Measurements from ENCODE around the gene CRIM1. TPM values are rescaled to one million over a fixed set of nuclear protein-coding genes. Genes with fewer than 3 reads are reported as not detected.

The CRIM1 gene
- total and polyA plus RNA-seq, 12 donors: 7.6 to 66.3 (median 24.3) TPM

DNA sequence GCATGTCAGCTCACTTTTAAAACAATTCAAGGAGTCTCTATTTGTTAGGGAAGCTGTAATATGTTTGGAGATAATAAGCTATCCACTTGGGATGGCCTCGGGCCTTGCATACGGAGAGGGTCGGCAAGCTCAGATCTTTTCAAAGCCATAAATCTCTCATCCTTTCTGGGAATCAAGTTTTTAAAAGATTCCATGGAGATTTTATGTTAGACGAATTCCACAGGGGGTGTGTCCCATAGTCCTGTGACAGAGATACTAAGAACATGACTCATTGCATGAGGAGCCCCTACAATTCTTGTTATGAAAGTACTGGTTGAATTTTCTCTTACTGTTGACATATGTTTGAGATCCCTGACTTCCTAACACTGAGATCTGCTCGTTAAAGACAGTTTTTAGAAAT is 133.7 kb downstream of the CRIM1 start:
- Histone ChIP-seq H3K9me3 (replicated peaks in 1 of 3) (no peaks in the 10 kb centered on the region), H3K27me3 (no peaks in the 10 kb centered on the region), H3K4me3 (no peak overlapping the region), H3K27ac (peak overlapping the region in 1 of 5 donors; percentile 46), H3K4me1 (replicated peaks in 1 of 2) (peaks cover 5 to 28% of the 10 kb centered on the region in 2 donors), H3K36me3 (replicated peaks in 1 of 2) (no peaks in the 10 kb centered on the region)
- intact Hi-C loops (cut with DNase I): no loop called here
- TF ChIP-seq POLR2A (IDR thresholded peaks at IDR 0.05): no peak
- TF ChIP-seq, protein P1, sequence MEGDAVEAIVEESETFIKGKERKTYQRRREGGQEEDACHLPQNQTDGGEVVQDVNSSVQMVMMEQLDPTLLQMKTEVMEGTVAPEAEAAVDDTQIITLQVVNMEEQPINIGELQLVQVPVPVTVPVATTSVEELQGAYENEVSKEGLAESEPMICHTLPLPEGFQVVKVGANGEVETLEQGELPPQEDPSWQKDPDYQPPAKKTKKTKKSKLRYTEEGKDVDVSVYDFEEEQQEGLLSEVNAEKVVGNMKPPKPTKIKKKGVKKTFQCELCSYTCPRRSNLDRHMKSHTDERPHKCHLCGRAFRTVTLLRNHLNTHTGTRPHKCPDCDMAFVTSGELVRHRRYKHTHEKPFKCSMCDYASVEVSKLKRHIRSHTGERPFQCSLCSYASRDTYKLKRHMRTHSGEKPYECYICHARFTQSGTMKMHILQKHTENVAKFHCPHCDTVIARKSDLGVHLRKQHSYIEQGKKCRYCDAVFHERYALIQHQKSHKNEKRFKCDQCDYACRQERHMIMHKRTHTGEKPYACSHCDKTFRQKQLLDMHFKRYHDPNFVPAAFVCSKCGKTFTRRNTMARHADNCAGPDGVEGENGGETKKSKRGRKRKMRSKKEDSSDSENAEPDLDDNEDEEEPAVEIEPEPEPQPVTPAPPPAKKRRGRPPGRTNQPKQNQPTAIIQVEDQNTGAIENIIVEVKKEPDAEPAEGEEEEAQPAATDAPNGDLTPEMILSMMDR (IDR thresholded peaks at IDR 0.05): no peak
- 62 to 77% (median 75%) methylated on average over 5 of the region's 5 CpGs for WGBS, 4 donors
- DNase-seq: no peak

DNA sequence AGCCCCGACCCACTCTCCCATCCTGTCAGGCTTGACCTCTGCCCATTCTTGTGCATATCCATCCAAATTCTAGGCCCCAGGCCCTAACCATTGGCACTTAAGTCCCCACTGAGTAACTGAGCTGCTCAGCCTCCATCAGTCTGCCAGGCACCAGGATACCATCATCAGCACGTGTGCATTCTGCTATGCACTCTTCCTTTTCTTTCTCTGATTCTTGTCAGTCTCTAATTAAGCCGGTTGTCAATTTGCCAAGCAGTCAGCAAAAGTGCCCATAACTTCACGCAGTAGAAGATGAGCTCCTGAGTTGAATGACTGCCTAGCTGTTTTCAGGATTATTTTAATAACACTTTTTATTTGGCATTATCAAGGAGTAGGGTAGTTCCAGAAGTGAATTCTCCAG is 135.2 kb downstream of the CRIM1 start:
- Histone ChIP-seq H3K9me3 (replicated peaks in 1 of 3) (no peaks in the 10 kb centered on the region), H3K27ac (no peak overlapping the region), H3K36me3 (replicated peaks in 1 of 2) (no peaks in the 10 kb centered on the region), H3K27me3 (no peaks in the 10 kb centered on the region), H3K4me3 (no peak overlapping the region), H3K4me1 (replicated peaks in 1 of 2) (peaks cover 5 to 18% of the 10 kb centered on the region in 2 donors)
- 78 to 82% (median 81%) methylated on average over 4 of the region's 4 CpGs for WGBS, 4 donors
- no peak for TF ChIP-seq POLR2A (IDR thresholded peaks at IDR 0.05)
- TF ChIP-seq, protein P1 (IDR thresholded peaks at IDR 0.05): no peak
- intact Hi-C loops (cut with DNase I): no loop called here
- DNase-seq: no peak

DNA sequence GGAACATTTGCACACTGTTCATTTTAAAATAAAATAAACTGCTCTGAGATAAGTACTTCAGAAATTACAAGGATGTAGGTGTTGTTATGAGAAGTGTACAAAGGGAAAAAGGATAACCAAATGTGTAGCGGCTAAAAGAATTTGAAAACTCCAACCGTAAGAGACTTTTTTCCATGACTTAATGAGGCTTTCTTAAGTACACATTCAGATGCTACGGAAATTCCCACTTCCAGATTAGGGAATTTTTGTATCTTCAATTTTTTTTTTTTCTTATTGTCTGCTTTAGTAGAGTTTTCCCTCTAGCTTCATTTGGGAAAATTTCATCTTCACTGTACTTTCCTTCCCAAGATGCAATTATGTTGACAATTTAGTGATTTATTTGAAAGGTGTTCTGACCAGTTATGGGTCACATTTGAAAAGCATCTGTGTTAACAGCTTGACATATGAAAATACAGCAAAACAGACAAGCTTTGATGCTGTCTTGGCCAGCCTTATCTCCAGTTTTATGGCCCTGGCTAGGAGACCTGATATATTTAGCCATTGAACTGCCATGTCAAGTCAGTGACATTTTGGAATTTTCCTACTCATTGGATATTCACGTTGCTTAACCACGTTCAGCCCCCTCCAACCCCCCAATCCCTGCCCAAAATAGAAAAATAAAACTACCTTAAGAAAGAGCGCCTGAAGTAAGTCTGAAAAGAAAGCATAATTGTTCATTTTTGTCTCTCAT is 136.8 kb downstream of the CRIM1 start:
- WGBS, 4 donors: 63 to 69% (median 67%) methylated on average over 6 of the region's 6 CpGs
- no peak overlapping the region for H3K4me3 ChIP-seq
- TF ChIP-seq, protein P1 (IDR thresholded peaks at IDR 0.05): no peak
- TF ChIP-seq POLR2A (IDR thresholded peaks at IDR 0.05): no peak
- intact Hi-C loops (cut with DNase I): no loop called here
- H3K4me1 ChIP-seq (replicated peaks in 1 of 2): peaks cover 0 to 3% of the 10 kb centered on the region in 2 donors
- no peak for DNase-seq
- H3K36me3 ChIP-seq (replicated peaks in 1 of 2): no peaks in the 10 kb centered on the region
- H3K27ac ChIP-seq: no peak overlapping the region
- H3K27me3 ChIP-seq: no peaks in the 10 kb centered on the region
- H3K9me3 ChIP-seq (replicated peaks in 1 of 3): no peaks in the 10 kb centered on the region

DNA sequence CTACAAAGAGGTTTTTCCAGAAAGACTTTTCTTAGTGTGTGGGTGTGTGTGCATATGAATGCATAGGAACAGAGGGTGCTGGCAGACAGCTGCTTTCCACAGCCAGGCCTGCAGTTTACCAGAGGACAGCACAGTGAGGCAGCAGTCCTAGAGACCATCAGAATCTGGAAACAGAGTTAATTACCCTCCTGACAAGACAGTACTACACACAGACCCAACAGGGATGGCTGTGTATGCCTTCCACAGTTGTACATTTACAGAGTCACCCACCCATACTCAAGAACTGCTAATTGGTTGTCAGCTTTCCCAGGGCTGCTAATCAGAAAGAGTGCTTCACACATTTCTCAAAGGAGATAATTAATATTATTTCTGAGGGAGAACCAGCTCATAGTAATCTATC is 137.7 kb downstream of the CRIM1 start:
- Histone ChIP-seq H3K27me3 (no peaks in the 10 kb centered on the region), H3K36me3 (replicated peaks in 1 of 2) (no peaks in the 10 kb centered on the region), H3K4me1 (replicated peaks in 1 of 2) (no peaks in the 10 kb centered on the region), H3K9me3 (replicated peaks in 1 of 3) (no peaks in the 10 kb centered on the region), H3K4me3 (no peak overlapping the region), H3K27ac (no peak overlapping the region)
- TF ChIP-seq, protein P1 (IDR thresholded peaks at IDR 0.05): no peak
- no peak for TF ChIP-seq POLR2A (IDR thresholded peaks at IDR 0.05)
- DNase-seq: no peak
- intact Hi-C loops (cut with DNase I): no loop called here
